NCI-H82 (cell line): ENCODE results near the gene PAPLN.
A peak's percentile ranks its signal among the peaks of the same experiment; 100 is the strongest.

ENCODE experiments used
- DNase-seq: peaks from one replicate; lab custom pipeline; 2025; lab: John Stamatoyannopoulos, UW

The PAPLN gene

GRCh38 chr14:73246387-73247150 is 9.3 kb downstream of the PAPLN start:
- DNase-seq, result no peak

GRCh38 chr14:73248108-73248868 is 11.0 kb downstream of the PAPLN start:
- peak; percentile 16 for DNase-seq

- DNase-seq, result no peak
Observed at GRCh38 chr14:73249108-73249507, 11.8 kb downstream of the PAPLN start.

- no peak for DNase-seq
Observed at GRCh38 chr14:73249564-73250316, 12.4 kb downstream of the PAPLN start.

- DNase-seq, result no peak
Observed at GRCh38 chr14:73250317-73250713, 13.0 kb downstream of the PAPLN start.

- DNase-seq, result no peak
Observed at GRCh38 chr14:73250781-73251500, 13.6 kb downstream of the PAPLN start.

GRCh38 chr14:73251516-73252215 is 14.4 kb downstream of the PAPLN start:
- no peak for DNase-seq

GRCh38 chr14:73252491-73253322 is 15.4 kb downstream of the PAPLN start:
- no peak for DNase-seq

GRCh38 chr14:73253323-73253610 is 16.0 kb downstream of the PAPLN start:
- DNase-seq, result no peak

- no peak for DNase-seq
Observed at GRCh38 chr14:73253721-73254120, 16.4 kb downstream of the PAPLN start.

GRCh38 chr14:73254247-73255004 is 17.1 kb downstream of the PAPLN start:
- DNase-seq, result no peak

GRCh38 chr14:73255005-73255400 is 17.7 kb downstream of the PAPLN start:
- no peak for DNase-seq

- DNase-seq, result no peak
Observed at GRCh38 chr14:73255693-73256225, 18.5 kb downstream of the PAPLN start.

- DNase-seq, result no peak
Observed at GRCh38 chr14:73258076-73258475, 20.8 kb downstream of the PAPLN start.

- DNase-seq, result no peak
Observed at GRCh38 chr14:73258845-73259611, 21.7 kb downstream of the PAPLN start.

- no peak for DNase-seq
Observed at GRCh38 chr14:73259837-73260236, 22.5 kb downstream of the PAPLN start.

GRCh38 chr14:73260574-73260973 is 23.3 kb downstream of the PAPLN start:
- DNase-seq, result no peak

GRCh38 chr14:73261075-73261474 is 23.8 kb downstream of the PAPLN start:
- DNase-seq, result no peak
